Kidney epithelial cell (primary cell): ENCODE measurements around the gene LIG1. TPM values are rescaled to one million over a fixed set of nuclear protein-coding genes. Genes with fewer than 3 reads are reported as not detected.

Experiments
- DNase-seq: peaks from one replicate; pipeline ENCODE4 v3.0.0-alpha.2; 2010; ENCODE audit warnings: low read depth
- H3K27me3 ChIP-seq: 2 replicates; pipeline ENCODE4 v1.6.0; 2011; ENCODE audit warnings: low read length; ENCODE audit not compliant: control insufficient read depth, insufficient read depth
- H3K36me3 ChIP-seq: 2 replicates; pipeline ENCODE4 v1.5.1; 2011; ENCODE audit warnings: low read length; ENCODE audit not compliant: control insufficient read depth, insufficient read depth
- H3K4me3 ChIP-seq: 2 replicates; pipeline ENCODE4 v1.5.1; 2011; ENCODE audit warnings: low read depth, mild to moderate bottlenecking, control low read depth, low read length
- total RNA-seq: library from RNA; depleted of rRNA; stranded (reverse); fragments of >200 nt; gene quantifications from 2 replicates; pipeline ENCODE4 v1.2.3, GENCODE V29; 2015
- TF ChIP-seq, protein P1 (sequence below): IDR thresholded peaks from 2 replicates; pipeline ENCODE4 v1.5.1; 2011; ENCODE audit warnings: mild to moderate bottlenecking, moderate library complexity, low read length, control low read depth, inconsistent platforms; ENCODE audit not compliant: insufficient read depth, poor library complexity, severe bottlenecking

The LIG1 gene
- total RNA-seq, 1 donor from 2014 or later, result 15.0 TPM

DNA sequence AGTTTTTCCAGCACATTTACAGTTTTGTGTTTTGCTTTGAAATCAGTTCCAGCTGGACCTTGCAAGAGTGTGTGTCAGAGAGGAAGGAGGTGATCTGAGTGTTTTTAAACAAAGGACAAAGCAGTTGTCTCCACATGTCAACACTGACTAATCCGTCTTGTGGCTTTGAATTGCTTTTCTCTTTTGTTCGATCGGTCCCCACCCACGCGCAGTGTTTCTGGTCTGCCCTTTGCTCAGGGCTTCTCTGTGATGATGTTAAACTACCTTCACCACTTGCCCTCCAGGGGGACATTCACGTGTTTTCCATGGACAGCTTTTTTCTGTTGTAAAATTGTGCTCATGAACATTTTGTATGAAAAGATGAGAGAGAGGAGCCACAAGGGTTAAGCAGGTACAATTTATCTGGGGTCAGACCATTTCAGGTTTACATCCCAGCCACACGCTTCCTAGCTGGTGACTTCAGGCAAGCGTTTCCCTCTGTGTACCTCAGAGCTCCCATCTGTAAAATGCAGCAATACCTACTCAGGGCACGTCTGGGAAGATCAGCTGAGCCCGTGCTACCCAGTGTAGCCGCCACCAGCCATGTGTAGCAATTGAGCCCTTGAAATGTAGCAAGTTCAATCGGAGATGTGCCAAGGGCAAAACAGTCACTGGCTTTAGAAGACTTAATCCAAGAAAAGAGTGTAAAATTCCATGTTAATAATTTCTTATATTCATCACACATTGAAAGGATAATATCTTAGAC lies 46.1 kb downstream of the LIG1 start:
- Histone ChIP-seq H3K27me3 (no peaks in the 10 kb centered on the region), H3K36me3 (no peaks in the 10 kb centered on the region), H3K4me3 (no peak overlapping the region)
- TF ChIP-seq, protein P1, sequence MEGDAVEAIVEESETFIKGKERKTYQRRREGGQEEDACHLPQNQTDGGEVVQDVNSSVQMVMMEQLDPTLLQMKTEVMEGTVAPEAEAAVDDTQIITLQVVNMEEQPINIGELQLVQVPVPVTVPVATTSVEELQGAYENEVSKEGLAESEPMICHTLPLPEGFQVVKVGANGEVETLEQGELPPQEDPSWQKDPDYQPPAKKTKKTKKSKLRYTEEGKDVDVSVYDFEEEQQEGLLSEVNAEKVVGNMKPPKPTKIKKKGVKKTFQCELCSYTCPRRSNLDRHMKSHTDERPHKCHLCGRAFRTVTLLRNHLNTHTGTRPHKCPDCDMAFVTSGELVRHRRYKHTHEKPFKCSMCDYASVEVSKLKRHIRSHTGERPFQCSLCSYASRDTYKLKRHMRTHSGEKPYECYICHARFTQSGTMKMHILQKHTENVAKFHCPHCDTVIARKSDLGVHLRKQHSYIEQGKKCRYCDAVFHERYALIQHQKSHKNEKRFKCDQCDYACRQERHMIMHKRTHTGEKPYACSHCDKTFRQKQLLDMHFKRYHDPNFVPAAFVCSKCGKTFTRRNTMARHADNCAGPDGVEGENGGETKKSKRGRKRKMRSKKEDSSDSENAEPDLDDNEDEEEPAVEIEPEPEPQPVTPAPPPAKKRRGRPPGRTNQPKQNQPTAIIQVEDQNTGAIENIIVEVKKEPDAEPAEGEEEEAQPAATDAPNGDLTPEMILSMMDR, result peak; percentile 13
- DNase-seq, result peak; percentile 60

DNA sequence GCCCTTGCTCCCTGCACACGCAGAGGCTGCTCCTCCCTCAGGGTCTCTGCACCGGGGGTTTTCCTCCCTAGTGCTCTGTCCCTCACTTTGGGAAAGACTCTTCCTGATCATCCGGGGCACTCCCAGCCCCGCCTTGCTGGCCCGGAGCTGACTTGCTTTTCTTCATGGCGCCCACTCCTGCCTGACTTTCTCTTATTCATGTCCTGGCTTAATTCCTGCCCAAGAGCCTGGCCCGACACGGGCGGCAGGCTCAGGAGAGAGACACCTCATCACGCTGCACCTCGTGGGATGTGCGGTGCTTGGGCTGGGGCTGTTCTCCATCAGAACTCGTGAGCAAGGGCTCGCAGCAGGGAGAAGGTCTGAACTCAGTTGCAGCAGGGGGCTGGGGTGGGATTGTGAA lies 47.7 kb downstream of the LIG1 start:
- H3K36me3 ChIP-seq, result no peaks in the 10 kb centered on the region
- H3K27me3 ChIP-seq, result no peaks in the 10 kb centered on the region
- TF ChIP-seq, protein P1, result no peak
- no peak overlapping the region for H3K4me3 ChIP-seq
- no peak for DNase-seq

DNA sequence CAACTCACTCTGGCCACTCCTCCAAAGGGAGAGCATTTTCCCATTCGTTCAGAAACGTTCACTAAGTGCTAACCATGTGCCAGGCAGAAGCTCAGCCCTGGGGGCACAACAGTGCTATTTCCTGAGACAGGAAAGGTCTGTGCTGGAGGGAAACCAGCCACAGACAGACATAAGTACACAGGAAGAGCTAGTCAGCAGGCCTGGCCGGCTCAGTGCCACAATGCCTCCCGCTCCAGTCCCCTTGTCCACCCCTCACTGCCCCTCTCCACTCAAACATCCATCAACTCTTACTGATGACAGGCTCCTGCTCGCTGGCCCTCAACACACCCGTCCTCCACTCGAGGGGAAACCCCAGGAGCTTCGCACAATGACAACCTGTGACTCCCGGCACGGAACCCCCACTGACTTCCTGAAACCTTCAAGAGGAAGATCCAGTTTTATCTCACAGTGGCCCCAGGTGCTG lies 48.2 kb downstream of the LIG1 start:
- TF ChIP-seq, protein P1, result no peak
- Histone ChIP-seq H3K27me3 (no peaks in the 10 kb centered on the region), H3K4me3 (no peak overlapping the region), H3K36me3 (no peaks in the 10 kb centered on the region)
- DNase-seq, result no peak

DNA sequence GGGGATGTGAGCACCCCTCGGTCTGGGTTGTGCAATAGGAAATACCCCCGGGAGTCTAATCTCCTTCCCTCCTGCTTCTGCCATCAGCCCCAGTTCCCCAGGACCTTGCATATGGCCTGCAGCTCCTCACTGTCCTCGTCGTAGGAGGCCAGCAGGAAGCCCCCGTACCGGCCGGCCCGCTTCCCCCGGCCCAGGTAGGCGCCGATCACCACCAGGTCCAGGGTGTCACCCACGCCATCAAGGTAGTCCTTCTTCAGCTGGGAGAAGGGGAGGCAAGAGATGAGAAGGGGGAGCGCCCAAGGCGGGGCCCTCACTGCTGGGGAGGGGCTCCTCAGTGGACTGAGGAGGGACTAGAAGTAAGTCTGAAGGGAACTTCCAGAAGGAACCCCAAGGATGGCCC lies 49.1 kb downstream of the LIG1 start:
- Histone ChIP-seq H3K27me3 (no peaks in the 10 kb centered on the region), H3K36me3 (no peaks in the 10 kb centered on the region), H3K4me3 (no peak overlapping the region)
- TF ChIP-seq, protein P1, result no peak
- DNase-seq, result no peak

DNA sequence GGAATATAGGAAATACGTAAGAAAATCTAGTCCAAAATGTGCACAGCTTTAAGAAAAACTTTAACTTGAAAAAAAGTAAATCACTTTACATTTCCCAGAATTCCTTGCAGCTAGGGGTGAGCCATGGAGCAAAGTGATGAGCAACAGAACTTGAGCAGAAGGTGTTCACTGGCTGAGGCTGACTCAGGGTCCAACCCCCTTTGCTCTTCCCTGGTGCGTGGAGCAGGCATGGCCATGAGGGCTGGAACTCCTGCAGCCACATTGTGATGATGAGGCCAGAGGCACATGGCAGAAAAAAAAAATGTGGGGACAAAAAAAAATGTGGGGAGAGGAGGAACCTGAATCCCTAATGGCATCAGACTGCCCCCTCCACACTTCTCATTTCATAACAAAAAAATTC lies 49.6 kb downstream of the LIG1 start:
- Histone ChIP-seq H3K4me3 (no peak overlapping the region), H3K27me3 (no peaks in the 10 kb centered on the region), H3K36me3 (no peaks in the 10 kb centered on the region)
- no peak for DNase-seq
- TF ChIP-seq, protein P1, result no peak

DNA sequence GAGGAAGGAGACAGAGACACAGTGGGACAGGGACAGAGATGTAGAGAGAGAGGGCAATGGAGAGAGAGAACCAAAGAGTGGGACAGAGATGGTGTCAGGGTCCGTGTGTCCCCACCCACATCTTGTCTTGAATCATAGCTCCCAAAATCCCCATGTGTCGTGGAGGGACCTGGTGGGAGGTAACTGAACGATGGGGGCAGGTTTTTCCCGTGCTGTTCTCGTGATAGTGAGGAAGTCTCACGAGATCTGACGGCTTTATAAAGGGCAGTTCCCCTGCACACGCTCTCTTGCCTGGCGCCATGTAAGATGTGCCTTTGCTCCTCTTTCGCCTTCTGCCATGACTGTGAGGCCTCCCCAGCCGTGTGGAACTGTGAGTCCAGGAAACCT lies 52.0 kb downstream of the LIG1 start:
- Histone ChIP-seq H3K4me3 (no peak overlapping the region), H3K27me3 (no peaks in the 10 kb centered on the region), H3K36me3 (no peaks in the 10 kb centered on the region)
- TF ChIP-seq, protein P1, result no peak
- DNase-seq, result no peak
